Activated CD4-positive, alpha-beta T cell treated with anti-CD3 and anti-CD28 coated beads, Interleukin-2, amount 50 U/mL, for 24 hours (primary cell): Measurements from ENCODE around the gene ZBTB7C.

ENCODE experiments used
- DNase-seq, 2 donors: peaks; one replicate each; pipeline ENCODE4 v3.0.0-alpha.2; 2020; ENCODE audit warnings: low read depth in 1 of 2, low spot score in 1 of 2

The ZBTB7C gene

DNA sequence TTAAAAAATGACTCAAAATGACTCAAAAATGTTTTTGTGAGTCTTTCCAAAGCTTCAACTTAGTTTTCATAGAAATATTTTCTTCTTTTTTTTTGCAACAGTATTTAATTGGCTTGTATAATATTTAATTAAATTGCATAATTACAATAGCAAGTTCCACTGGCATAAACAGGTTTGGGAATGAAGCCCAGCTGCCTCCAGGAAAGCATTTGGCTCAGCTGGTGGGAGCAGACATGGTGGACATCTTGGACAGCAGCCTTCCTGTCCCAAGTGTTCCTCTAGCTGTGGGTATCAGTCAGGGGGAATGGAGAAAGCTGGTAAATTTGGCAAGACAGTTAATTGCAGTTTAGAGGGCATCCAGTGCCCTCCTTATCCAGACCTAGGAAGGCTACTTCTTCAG, 213.4 kb downstream of the ZBTB7C start:
- no peak for DNase-seq

DNA sequence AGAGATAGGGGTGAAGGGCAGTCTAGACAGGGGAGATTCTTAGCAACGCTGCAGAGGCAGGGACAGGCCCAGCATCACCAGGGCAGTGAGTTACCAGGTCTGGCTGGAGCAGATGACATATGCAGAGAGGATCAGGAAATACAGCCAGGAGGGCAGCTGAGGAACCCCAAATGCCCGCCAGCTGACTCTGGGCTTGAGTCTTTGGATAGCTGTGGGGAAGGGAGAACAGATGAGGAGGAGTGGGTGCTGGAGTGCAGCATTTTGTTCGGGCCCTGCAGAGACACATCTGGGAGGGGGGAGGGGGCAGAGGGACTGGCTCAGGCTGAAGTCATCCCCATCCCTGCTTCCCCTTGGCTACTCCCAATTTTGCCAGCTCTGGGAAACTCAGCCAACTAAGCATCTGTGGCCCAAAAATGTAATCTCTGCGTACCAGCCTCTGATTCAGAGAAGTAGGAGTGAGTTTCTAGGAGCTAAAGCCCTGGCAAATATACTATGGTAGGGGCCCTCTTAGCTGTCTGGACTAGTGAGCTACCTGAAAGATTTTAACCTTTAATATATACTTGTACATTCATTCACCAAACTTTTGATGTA, 214.5 kb downstream of the ZBTB7C start:
- DNase-seq, result no peak

DNA sequence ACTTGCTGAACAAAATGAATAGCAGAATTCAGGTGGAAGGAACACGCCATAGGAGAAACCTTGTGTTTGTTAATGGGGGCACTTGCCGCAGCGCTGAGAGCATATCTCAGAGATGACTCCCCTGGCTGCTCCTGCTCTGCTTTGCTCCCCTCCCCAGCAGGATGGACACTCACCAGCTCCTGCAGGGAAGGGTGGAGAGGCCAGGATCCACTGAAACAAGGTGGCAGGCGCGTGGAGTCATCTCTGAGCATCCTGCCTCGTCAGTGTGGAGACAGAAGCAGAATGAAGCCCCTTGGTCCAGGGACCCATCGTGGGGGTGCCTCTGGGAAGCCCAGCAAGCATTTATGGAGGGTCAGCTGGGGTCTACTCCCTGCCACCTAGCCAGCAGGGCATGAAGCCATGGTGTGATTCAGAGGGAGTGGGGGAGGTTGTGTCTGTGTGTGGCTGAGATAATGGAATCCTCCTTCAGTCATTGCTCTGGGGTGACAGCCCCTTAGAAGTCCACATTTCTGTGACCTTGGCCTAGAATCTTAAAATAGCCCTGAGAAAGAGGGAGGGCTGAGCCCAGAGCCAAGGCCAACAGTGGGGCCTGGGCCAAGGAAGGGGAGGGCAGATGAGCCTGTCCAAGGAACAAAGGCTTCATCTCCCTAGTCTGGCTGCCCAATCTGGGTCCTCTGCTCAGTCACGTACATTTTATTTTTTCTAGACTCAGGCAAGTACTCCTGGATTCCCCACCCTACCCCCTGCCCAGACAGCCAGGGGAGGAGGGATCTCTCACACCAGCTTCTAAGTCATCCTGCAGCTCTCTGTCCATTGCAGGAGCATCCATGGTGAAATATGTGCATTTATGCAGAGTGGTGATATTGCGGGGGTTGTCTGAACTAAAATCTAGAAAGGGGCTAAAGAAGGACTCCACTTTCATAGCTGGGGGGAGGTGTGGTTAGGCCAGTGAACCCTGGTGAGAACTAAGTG, 215.4 kb downstream of the ZBTB7C start:
- DNase-seq, result no peak

- no peak for DNase-seq
These were observed 216.6 kb downstream of the ZBTB7C start for GRCh38 chr18:48192542-48192941.

- DNase-seq, result no peak
These were observed 217.7 kb downstream of the ZBTB7C start for GRCh38 chr18:48191494-48191893.

DNA sequence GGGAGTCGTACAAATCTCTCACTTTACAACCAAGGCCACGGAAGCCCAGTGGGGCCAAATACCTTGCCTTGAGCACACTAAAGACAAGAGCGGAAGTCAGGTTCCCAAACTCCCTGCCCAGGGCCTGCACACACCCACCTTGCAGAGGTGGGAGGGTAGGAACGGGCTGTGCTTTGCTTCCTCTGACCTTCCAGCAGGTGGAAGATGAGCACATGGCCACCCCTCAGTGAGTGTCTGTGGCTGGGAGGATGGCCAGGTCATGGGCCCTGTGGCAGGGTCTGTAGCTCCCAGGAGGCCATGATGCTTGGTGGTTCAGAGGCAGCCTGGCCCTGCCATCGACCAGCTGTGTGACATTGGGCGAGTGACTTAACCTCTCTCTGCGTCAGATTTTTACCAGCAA, 218.2 kb downstream of the ZBTB7C start:
- no peak for DNase-seq

- no peak for DNase-seq
These were observed 220.6 kb downstream of the ZBTB7C start for GRCh38 chr18:48188609-48189008.

DNA sequence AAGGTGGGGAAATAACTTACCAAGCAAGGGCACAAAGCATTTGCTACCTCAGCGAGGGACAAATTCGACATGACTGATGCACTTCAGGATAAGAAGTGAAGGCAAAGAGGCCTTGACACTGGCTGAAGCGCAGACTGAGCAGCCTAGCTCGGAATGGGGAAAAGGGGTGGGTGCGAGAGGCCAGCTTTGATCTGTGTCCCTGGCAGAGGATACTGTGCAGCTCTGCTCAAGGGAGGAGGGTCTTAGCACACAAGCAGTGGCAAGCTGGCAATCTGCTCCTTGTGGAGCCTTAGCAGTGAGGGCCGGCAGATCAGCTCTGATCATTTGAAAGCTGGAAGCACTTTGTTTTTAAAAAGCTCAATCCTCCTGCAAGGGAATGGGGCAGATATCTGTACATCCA, 222.3 kb downstream of the ZBTB7C start:
- no peak for DNase-seq

GRCh38 chr18:48186131-48186766, 222.9 kb downstream of the ZBTB7C start:
- no peak for DNase-seq

- DNase-seq, result no peak
These were observed 225.1 kb downstream of the ZBTB7C start for GRCh38 chr18:48184118-48184517.

DNA sequence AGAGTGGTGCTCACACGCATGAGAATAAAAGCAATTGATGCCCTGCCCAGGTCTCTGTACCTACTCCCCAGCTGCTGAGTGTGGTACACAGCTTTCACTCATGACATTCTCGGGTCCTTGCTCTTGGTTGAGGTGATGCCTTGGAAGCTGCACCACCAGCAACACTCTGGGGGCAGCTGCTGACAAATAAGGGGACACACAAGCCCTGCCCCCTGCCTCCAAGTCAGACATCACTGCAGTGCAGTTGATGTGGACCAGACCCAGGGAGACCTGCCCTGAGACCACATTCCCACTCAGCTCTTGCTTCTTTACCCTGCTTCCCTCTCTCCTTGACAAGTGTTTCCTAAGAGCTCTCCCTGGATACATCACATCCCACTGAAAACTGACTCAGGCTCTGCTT, 225.6 kb downstream of the ZBTB7C start:
- no peak for DNase-seq

- no peak for DNase-seq
These were observed 226.4 kb downstream of the ZBTB7C start for GRCh38 chr18:48182779-48183178.

DNA sequence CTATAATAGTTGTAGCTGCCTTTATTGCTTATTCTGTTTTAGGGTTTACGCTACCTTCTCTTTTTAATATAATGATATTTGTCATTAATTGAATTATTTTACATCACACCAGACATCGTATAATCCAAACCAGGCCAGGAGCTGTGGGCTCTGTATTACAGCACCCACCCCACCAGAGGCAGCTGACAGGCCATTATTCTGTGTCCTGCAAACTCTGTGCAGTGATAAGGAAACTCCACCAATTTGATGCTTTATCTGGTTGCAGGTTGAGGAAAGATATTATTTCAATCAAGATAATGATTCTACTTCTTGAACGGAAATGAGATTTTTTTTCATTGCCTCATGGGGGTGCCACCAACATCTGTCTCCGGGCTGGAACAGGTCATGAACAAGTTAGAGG, 227.3 kb downstream of the ZBTB7C start:
- no peak for DNase-seq

GRCh38 chr18:48181087-48181823, 227.9 kb downstream of the ZBTB7C start:
- no peak for DNase-seq

GRCh38 chr18:48179666-48180065, 229.5 kb downstream of the ZBTB7C start:
- no peak for DNase-seq

- no peak for DNase-seq
These were observed 230.2 kb downstream of the ZBTB7C start for GRCh38 chr18:48179001-48179400.

- no peak for DNase-seq
These were observed 232.3 kb downstream of the ZBTB7C start for GRCh38 chr18:48176909-48177308.

DNA sequence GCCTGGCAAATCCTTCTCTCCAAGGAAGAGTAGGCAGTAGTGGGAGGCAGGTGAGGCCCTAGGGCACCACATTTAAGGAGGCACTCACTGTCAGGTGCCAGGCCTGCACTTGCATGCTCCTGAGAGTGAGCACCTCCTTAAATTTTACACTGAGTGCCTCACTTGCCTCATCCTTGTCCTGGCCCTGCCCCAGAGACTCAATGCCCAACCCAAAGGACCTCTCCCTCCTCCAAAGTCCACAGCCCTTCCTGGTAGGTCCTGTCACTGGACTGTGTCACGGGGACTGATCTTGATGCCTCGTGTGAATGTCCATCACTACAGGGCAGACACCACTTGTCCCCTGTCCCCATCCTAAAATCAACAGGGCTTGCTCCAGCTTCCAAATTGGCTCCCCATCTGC, 235.6 kb downstream of the ZBTB7C start:
- DNase-seq, result no peak

GRCh38 chr18:48172226-48173006, 236.8 kb downstream of the ZBTB7C start:
- no peak for DNase-seq

DNA sequence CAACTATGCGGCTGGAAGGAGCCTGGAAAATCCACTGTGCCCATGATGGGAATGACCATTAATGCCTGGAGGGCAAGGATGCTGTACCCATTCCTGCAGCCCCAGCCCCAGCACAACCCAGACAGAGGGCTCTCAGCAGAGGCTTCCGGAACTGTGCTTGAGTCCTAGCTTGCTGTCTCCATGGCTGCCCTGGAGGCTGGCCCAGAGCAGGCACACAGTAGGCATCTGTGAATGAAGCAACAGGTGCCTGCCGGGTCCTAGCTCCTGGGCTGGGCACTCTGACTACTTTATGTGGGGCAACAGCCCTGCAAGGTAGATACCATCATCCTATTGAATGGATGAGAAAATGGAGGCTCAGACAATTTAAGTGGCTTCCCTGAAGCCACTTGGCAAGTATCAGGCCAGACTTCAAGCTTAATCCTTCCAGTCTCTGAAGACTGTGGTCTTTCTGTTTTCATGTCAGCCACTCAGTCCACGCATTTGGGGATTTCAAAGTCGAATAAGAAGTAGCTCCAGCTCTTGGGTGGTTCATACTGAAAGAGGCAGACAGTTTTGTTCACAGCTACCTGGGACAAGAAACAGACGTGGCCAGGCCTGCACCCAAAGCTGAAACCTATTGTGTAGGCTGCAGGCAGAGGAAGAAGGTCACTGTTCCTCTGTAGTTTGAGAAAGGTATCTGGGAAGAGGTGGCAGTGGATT, 237.5 kb downstream of the ZBTB7C start:
- DNase-seq, result no peak
